Stimulated activated CD4-positive, alpha-beta T cell treated with anti-CD3 and anti-CD28 coated beads, Interleukin-4, amount 100 ng/mL, for 4 hours (primary cell): ENCODE measurements around the gene OARD1.

Source experiments
- DNase-seq, 2 experiments: peaks; one replicate each; pipeline ENCODE4 v3.0.0-alpha.2; 2020

OARD1 gene

DNA sequence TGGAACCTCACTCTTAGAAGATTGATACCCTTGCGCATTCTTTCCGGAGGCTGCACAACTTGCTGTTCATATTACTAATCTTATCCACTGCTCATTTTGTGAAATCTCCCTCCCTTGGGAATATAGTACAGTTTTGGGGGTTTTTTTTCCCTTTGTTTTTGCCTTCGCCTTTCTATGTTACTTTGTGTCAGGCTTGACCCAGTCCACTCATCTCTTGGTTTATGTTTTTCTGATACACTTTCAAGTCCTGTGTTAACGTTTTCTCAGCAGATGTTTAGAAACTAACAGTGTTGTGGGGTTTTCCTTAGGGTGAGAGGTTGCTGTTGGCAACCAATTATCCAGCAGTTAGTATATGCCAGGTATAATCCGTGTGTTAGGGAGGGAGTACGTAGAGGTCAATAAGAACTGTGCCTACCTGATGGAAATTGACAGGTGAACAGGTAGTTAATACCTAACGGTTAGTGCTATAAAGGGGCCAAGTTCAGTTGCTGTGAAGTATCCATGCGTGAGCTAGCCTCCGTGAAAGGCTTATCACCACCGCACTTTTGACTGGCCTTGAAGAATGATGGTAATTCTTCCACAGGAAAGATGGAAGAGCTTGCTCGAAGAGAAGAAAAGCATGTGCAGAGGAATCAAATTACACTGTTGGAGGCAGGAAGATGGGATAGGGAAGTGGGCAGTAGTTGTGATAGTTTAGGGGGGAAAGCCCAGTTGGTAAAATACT lies 2.0 kb upstream of the OARD1 start:
- DNase-seq, result no peak

DNA sequence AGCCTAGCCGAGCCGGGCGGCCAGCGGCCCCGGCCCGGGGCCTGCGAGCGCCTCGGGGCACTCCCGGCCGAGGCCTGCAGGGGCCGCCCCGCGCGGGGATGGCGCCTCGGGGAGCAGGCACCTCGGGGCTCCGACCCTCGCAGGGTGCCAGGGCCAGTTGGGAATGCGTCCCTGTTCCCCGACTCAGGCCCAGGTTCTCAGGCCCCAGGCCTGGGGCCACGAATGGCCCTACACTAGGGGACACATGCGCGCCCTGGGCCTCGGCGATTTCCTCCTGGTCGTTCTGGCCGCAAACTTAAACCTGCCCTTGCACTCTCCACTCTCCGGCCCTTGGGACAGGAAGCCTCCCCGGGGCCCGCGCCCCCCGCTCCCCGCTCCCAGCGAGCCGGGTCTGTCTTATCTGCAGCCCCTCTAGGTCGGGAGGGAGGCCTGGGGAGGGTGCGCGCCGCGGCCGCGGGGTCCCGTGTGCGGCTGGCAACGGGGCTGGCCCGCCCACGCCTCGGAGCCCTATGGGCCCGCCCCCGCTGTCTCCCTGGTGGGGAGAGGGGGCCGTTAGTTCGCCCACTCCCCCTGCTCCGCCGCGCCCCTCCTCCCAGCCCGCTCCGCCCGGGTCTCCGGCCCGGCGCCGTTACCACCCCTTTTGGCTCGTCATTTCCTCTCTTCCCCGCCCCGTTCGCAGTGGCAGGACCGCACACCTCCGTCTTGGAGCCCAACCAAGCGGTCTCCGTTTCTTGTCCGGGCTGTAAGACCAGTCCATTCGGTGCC lies 1.2 kb upstream of the OARD1 start:
- DNase-seq, result peak; percentile 78 to 80

DNA sequence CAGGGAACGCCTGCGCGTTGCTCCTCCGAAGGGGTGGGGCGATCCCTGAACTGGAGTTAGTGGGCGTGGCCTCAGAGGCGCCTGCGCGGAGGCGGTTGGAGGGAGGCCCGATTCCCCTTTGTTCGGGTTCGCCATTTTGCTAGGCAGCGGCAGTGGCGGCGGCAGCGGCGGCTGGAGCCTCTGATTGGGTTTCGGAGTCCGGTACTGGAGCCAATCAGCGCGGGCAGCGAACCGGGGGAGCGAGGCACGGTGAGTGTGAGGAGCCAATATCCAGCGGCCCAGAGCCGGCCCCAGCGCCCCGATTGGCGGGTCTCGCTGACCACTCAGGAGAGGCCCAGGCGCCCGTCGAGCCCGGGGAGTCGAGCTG lies 663 bp upstream of the OARD1 start, which contains the start of gene NFYA:
NFYA (plus strand) TSS at position 139 of the 367 bp plus-strand sequence. CDS start 6,116 bp downstream, outside the sequence.
- DNase-seq, result peak in 1 of 2 experiments; percentile 99

DNA sequence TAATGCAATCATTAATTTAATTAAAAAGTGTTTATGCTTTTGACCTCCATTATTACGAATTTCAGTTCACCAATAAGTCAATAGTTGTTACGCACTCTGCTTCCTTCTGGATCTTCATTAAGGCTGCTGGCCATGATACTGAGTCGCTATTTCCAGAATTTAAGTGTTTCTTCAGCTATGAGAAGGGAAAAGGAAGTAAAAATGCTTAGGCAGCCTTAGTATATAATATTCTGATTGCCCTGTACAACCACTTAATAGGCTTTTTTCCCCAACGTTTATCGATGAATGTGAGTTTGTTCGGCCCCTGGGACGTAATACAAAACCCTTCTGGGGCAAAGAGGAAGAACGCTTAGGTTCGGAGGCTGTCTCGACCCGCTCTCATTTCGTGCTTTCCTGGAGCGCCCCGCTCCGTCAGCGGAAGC lies 644 bp downstream of the OARD1 start:
- DNase-seq, result no peak

DNA sequence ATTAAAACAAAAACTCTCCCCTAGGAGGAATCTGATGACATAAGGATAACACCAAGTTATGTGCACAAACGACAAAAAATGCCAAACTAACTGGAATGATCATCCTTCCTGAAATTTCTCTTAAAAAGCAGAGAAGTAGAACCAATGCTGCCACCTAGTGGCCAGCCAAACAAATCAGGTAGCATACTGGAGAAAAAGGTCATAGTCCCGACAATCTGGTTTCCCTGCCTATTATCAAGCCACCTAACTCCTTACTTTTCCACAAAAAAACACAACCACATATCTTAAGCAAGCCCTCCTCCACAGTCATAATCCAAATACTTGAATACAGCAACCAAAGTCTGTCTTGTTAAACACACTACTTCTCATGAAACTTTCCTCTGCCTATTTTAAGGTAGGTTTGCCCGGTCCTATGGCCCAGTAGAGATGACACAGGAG lies 5.3 kb downstream of the OARD1 start:
- DNase-seq, result peak; percentile 47 to 63

DNA sequence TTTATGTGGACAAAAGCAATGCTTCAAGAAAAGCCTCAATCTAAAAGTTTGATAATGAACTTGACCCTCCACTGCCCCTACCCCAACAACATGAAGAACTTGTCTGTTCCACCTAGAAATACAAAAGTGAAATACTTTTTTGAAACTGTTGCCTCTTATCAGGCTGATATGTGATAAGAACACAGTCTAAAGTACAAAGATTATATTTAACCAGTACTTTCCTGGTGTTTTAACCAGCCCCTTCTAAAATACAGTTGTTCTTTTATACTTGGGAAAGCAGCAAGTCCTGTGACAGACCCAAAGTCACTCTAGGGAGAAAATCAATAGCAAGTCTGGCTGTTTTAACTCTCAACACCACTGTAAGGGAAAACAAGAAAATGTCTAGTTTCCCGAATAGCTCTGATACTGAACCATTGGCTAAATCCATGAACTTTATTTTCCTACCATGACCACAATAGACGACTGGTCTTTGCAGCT lies 6.6 kb downstream of the OARD1 start:
- DNase-seq, result no peak

DNA sequence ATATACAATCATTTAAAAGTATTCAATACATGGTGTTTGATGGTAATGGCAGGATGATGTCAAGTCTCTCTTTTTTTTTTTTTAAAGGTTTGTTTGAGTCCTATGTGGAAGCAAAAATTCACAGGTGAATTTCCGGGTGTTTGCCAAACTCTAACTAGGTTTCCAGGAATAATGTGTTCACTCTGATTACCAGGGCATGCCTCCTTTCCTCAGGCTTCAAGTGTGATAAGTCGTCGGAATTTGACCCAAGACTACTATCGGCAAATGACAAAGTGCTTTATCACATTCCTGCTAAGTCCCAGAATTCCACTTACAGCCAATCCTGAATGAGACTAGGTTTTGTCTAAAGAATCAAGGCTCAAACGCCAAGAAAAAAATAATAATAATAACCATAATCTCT lies 7.3 kb downstream of the OARD1 start:
- no peak for DNase-seq

DNA sequence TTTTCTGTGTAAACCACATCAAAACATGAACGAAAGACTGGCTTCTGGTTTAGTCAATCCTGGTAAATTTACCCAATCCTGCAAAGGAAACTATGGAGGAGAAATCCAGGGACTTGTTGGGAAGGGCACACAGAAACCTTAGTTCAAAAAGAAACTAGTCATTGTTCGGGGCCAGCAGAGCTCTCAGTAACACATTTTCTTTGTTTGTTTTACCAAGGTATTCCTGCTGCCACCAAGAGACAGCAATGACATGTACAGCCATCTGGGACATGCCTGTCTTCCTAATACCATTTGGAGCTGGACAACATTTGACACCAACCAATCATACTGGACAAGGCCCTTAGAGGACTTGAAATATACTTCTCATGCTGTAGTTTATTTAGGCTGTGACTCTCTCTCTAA lies 8.3 kb downstream of the OARD1 start:
- no peak for DNase-seq

DNA sequence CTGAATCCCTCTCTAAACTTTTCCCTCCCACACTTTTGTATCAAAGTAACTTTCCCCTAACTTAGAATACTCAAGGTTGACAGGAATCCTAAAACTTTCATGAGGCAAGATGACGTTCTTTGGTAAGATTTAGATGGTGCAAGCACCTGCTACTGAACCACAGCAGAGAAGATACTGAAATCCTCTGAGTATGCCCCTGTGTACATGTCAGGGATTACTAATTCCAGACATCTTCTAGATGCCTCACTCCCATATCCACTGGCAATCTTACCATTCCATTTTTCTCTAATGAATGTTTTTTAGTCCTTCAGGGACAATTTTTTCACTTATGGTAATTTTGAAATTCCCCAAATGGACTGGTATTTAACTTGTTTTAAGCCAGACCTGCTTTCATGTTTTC lies 10.1 kb downstream of the OARD1 start:
- DNase-seq, result no peak

DNA sequence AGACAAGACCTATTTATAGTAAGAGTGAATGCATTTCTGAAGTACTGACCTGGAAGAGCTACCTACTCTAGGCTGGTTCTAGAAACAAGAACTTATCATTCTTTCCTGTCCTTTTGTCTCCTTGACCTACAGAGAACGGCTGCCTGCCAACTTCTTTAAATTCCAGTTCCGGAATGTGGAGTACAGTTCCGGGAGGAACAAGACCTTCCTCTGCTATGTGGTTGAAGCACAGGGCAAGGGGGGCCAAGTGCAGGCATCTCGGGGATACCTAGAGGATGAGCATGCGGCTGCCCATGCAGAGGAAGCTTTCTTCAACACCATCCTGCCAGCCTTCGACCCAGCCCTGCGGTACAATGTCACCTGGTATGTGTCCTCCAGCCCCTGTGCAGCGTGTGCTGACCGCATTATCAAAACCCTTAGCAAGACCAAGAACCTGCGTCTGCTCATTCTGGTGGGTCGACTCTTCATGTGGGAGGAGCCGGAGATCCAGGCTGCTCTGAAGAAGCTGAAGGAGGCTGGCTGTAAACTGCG lies 10.9 kb downstream of the OARD1 start:
- DNase-seq, result no peak

DNA sequence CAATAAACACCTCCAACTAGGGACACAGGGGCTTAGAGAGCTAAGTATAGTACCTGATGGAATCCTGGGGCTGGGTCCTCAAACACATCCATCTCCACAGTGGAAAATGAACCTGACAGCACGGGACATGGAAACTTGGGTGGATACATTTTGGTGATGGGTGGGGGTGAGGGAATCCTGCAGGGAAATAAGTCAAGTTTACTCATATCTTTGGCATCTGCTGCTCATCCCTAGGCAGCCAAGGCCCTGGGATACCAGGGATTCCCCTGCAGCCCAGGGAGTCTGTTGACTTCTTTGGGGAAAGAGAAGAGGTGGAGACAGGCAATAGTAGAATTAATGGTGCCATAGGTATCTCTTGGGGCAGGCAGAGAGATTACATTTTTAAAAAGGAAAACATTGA lies 12.6 kb downstream of the OARD1 start:
- DNase-seq, result no peak

DNA sequence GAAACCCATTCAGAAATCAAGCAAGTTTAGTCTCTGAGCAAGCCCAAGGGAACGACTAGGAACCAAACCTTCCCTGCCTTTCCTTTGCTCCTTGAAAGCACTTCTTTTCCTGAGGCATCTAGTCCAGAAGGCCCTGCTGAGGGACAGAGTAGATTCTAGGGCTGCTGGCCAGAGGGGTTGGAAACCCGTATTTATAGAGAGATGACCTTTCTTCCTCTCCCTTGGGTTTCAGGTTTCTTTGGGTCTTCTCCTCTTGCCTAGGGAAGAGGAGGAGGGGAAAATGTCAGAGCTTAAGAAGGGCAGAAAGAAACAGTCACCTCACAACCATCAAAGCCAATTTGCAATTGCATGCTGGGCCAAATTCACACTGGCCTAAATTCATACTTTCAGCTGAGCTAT lies 13.4 kb downstream of the OARD1 start:
- DNase-seq, result no peak

DNA sequence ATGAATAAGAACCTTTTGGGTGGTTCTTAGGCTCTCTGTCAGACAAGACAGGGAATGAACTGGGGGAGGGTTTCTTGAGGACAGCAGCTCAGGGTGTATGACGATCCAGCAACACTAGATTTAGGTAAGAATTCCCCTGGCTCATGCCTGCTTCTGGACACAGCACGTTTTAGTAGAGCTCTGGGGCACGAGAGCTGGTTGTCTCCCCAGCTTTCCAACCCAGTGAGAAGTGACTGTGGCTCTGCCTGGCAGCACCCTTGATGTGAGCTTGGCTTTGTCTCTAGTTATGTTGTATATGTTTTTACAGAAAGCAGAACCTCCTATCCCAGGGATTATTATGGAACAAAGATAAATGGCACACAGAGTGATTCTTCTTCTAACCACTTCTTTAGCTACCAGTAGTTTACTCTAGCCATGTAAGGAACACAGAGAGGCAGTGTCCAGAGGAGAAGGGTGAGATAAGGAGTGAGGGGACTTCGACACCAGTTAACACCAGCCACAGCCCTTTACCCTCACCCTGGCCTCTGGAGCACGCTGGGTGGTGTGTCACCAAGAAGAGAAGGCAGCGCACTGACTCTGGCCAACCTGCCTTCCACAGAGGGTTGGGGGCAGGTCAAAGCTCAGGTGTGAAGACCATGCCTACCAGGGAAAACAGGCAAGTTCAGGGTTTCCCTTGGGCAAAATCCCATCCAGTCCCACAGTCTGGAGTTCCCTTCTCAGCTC lies 15.2 kb downstream of the OARD1 start:
- DNase-seq, result no peak

DNA sequence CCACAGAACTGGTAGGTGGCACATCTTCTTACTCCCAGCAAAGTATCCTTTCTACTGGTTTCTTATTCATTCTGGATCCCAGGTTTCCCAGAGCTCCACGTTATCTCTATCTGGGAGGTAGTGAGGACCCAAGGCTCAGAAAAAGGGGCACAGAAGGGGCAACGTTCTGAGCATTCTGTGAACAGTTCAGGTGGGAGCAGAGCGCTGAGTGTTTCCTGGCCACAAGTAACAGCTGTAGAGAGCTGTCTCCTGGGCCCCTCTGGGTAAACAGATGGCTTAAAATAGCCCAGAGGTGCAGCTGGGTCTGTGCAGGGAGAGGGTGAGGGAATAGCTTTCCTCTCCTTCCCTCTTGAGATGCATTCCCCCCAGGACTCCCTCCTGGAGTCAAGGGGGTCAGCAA lies 17.0 kb downstream of the OARD1 start:
- no peak for DNase-seq

DNA sequence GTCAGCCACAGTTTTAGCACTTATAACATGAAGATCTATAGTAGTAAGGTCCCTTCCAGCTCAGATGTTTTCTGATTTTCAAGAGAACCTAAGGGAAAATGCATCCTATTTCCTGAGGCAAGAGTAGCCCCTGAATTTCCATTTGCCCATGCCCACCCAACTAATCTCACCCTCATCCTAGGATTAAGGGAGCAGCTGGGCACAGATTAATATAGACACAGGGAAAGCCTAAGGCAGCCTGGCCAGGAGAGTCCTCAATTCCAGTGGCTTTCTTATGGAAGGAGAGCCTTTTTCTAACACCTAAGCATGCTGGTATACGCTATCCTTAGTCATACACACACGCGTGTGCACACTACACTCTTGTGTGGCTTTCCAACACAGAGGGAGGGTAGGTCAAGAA lies 17.6 kb downstream of the OARD1 start:
- DNase-seq, result no peak

DNA sequence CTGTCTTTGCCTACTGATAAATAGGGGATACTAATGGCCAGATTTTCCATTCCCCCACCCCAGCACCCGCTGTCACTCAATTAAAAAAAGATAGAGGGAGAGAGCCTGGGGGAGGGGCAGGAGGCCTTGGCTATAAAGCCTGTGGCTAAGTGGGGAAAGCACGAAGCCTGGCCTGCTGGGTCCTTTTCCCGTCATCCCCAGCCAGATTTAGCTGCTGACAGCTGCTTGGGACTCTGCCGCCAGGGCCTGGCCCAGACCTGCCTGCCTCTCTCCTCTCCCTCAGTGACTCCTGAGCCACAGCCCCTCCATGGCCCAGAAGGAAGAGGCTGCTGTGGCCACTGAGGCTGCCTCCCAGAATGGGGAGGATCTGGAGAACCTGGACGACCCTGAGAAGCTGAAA lies 19.1 kb downstream of the OARD1 start, which contains the start of gene APOBEC2:
APOBEC2 (plus strand) TSS at position 162 of the 400 bp plus-strand sequence; CDS start at position 308, 146 bp downstream.
- no peak for DNase-seq

DNA sequence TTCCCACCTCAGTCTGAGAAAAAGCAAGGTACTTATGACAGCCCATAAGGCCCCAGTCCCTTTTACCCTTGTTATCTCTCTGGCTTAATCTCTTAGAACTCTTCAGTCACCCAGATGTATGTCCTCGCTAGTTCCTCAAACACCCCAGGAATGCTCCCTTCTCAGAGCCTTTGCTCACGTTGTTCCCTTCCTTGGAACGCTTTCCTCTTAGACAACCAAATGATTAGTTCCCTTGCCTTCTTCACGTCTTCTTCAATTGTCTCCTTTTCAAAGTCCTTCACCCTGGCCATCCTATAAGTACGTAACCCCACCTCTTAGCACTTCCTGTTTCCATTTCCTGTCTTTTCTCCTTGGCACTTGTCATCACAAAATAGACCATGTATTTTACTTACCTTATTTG lies 20.3 kb downstream of the OARD1 start:
- no peak for DNase-seq

DNA sequence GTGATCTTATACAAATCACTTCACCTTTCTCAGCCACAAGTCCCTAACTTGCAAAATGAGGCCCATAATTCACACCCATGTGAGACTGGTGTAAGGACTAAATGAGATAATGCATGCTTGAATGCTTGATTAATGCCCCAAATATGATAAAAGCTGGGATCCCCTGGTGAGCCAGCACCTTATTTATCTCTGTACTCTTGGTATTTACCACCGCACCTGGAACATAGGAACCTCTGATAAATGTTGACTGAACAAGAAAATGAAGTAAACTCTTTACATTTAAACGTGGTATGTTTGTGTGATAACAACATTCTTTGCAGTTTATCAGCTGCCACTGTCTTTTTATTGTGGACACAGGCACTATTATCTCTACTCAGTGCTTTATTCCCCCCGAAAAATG lies 21.6 kb downstream of the OARD1 start:
- DNase-seq, result no peak

DNA sequence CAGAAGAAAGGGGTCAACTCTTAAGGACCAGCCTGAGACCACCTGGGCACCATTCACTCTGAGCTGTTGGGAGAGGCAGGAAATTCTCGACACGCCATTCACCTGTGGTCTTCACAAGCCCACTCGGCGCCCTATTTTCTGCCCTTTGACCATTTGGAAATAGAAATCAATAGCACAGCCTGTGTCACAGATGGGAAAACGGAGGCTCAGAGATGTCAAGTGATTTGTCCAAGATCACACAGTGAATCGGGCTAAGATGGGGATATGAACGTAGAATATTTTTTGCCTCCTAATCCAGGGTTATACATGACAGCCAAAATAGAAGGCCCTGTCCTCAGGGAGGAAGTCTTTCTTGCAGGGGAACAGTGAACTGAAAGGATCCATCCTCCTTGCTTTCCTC lies 22.2 kb downstream of the OARD1 start:
- no peak for DNase-seq

DNA sequence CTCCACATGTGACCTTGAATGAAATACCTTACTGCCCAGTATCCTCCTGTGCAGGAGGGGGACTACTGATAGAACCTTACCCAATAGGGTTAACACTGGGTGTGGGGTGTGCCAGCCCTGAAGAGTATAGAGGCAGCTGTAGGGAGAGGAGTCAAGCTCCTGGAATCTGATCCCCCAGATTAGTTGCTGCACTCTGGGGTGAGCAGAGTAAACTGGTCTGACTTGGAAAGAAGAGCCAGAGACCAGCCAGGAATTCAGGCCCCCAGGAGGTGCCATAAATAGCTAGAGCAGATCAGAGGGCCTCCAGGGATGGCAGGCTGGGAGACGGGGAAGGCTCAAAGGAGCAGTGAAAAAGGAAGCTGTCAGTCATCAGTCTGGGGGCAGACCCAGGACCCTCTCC lies 22.6 kb downstream of the OARD1 start:
- DNase-seq, result no peak

DNA sequence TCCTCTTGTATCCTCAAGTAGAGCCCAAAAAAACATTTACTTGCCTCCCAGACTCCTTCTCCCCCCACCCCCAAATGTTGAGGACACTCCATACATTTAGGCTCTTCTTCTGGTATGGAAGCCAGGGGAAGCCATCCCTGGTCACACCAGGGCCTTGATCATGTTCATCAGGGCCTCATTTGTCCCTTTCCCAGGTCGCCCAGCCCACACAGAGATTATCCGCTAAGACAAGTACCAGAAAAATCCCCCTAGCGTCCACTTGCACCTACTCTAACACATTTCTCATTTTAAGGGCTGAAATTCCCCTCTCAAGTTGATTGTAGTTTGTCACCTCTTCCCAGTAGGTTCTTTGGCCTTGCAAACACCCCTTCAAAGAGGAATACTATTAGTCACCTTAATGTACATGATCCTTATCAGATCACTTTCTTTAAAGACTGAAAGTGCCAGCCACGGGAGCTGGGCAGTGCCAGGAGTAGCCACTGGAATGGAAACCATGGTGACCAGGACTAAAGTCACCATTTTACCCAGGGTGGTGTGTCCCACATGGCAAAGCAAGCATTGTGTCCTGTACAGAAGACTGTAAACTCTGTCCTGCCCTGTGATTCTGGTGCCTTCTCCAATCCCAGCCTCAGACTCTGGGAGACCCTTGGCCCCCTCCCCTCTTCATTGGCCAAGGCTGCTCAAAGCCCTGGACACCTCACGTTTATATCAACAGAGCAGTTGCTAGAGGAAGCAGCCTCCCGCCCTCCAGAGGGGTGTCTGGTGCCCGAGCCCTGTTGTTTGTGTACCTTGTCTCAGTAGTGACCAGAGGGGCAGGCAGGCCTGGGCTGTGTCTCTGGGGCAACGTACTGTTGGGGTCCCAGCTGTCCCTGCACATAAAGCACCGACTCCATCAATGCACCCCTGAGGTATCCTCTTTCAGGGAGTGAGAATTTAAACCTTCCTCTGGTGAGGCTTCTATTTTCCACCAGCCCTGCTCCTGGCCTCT lies 24.1 kb downstream of the OARD1 start:
- no peak for DNase-seq

DNA sequence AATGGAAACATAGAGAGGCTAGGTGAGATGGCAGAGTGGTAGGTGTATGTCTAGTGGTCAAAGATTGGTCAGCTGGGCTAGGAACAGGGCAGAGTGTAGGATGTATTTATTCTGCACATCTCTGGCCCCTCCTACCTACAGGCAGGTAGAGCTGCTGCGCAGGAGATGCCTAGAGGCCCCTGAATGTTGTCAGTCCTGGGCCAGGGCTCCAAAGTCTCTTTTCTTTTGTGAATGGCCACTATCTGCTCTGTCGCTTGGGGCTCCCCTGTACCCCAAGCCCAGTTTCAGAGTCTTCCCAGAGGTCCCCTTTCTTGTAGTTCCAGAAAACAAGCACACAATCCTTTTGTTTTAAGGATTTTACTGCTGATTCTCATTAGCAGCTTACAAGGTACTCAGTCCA lies 24.9 kb downstream of the OARD1 start:
- no peak for DNase-seq
